AG10803 (cell line): ENCODE results near the gene MAD2L2.

Source experiments
- DNase-seq: peaks from one replicate; pipeline ENCODE4 v3.0.0; 2010; ENCODE audit warnings: low read depth
- H3K4me3 ChIP-seq: 2 replicates; pipeline ENCODE4 v1.5.1; 2011; ENCODE audit warnings: mild to moderate bottlenecking, low read length, control low read depth
- TF ChIP-seq, protein P1 (sequence below): conservative IDR thresholded peaks from 2 replicates; pipeline ENCODE4 v1.5.1; 2011; ENCODE audit warnings: mild to moderate bottlenecking, low read length, control low read depth, inconsistent platforms

Gene MAD2L2

DNA sequence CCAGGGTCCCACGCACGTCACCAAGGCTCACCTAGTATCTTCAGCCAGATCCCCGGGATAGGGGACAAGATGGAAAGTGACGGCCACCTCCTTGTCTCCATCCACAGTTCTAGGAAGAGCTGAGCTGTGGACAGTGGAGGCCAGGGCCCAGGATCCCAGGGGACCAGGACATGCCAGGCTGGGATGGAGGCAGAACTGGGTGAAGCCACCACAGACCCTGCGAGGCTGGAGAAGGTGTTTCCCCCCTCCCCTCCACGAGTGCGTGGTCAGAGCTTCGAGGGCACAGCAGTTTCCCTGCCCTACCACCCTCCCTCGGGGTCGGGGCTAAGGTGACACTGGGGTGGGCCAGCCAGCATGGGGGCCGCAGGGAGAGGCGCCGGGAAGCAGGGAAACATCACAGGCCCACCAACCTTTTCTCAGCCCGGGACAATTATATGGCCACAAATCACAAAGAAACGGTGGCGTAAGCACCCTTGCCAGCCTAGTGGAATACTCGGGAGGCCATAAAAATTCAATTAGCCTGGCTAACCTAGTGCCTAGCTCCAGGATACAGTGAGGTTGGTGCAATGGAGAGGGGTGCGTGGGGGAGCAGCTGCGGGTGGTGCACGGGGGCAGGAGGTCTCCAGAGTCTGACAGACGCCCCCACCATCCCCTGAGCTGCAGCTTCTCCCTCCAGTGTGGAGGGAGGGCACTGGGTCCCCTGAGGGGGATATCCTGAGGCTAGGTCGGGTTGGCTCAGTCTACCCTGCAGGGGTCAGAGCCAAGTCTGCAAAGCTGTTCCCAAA is 23.9 kb upstream of the MAD2L2 start:
- no peak overlapping the region for H3K4me3 ChIP-seq
- TF ChIP-seq, protein P1, sequence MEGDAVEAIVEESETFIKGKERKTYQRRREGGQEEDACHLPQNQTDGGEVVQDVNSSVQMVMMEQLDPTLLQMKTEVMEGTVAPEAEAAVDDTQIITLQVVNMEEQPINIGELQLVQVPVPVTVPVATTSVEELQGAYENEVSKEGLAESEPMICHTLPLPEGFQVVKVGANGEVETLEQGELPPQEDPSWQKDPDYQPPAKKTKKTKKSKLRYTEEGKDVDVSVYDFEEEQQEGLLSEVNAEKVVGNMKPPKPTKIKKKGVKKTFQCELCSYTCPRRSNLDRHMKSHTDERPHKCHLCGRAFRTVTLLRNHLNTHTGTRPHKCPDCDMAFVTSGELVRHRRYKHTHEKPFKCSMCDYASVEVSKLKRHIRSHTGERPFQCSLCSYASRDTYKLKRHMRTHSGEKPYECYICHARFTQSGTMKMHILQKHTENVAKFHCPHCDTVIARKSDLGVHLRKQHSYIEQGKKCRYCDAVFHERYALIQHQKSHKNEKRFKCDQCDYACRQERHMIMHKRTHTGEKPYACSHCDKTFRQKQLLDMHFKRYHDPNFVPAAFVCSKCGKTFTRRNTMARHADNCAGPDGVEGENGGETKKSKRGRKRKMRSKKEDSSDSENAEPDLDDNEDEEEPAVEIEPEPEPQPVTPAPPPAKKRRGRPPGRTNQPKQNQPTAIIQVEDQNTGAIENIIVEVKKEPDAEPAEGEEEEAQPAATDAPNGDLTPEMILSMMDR = no peak

DNA sequence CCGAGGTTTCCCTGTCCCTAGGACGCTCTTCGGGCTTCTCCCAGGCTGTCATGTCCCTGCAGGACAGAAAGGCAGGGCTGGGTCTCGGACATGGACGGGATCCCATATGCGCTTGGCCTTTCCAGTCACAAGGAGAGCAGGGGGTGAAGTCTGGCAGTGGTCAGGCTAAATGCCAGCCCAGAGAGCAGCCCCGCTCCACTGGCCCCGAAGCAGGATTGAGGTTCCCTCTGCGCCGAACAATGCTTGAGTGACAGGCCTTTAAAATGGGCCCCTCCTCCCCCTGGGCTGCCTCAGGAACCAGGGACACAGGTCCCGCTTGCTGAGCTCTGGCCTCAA is 23.2 kb upstream of the MAD2L2 start:
- H3K4me3 ChIP-seq = no peak overlapping the region
- TF ChIP-seq, protein P1 = no peak
- DNase-seq = no peak

More for the DNA sequence above, 23.9 kb upstream of the MAD2L2 start:
- DNase-seq = no peak

DNA sequence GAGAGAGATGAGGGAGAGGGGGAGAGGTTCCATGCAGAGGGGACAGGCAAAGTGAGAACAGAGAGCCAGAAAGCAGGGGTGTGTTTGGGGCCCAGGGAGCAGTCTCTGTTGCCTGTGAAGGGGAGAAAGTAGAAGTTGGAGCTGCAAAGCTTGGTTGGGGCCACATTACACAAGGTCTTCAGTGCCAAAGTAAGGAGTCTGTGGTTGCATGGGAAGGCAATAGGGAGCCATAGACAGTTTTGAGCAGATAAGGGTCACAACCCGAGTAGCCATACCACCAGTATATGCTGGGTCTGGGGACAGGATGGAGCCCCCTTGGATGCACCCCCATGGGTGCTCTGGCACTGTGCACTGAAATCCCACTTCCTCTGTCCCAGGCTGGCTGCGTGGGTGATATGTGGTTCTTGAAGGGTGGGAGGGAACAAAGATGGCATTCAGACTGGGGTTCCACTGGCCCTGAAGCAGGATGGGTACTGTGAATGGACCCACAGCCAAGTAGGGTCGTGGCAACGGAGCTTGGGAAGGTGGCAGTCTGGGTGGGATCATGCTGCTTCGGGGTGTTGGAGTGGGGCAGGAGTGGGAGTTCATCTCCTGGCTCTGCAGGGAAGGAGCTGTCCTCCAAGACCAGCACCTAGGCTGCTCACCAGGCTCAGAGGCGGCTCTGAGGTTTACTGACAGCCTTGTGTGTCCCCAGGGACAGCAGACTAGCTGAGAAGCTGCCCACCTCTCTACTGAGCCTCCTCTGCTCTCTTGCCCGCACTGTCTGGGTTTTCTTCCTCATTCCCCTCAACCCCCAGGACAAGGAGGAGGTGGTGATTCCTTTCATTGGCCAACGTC is 22.6 kb upstream of the MAD2L2 start:
- TF ChIP-seq, protein P1 = no peak
- no peak for DNase-seq
- no peak overlapping the region for H3K4me3 ChIP-seq

DNA sequence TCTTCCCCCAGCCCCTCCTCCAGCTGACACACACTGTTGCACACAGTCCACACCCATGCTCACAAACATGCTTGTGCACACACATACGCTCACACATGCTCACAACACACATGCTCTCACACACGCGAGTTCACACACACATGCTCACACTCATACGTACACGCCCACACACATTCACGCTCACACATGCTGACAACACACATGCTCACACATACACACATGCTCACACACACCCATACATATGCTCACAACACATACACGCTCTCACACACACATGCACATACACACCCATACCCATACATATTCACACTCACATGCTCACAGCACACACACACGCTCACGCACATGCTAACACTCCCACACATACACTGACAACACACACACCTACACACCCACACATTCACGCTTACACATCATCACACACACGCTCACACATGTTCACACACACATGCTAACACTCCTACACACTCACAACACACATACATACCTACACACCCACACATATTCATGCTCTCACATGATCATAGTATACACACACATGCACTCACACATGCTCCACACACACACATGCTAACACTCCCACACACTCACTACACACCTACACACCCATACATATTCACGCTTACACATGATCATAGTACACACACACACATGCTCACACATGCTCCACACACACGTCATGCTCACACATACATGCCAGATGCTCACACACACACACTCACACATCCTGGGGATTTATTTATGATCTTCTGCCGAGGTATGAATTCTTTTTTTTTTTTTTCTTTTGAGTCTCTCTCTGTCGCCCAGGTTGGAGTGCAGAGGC is 21.2 kb upstream of the MAD2L2 start:
- no peak for DNase-seq
- H3K4me3 ChIP-seq = no peak overlapping the region
- TF ChIP-seq, protein P1 = no peak

DNA sequence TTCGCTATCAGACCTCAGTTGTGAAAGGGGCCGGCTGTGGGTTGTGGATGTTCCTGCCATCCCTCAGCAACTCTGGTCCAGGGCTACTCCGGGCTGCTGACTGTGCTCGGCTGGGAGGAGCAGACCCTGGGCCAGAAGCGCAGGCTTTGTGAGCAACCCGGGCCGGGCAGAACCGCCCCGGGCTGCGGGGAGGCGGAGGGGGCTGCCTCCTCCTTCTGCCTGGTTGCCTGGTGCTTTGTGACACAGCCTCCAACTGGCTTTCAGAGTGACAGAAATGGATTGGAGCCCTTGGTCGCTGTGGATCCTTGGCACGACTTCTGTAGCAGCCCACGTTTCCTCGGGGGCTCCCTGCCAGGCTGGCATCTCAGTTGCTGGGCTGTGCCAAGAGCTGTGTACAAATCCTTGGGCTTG is 20.6 kb upstream of the MAD2L2 start:
- TF ChIP-seq, protein P1 = no peak
- no peak overlapping the region for H3K4me3 ChIP-seq
- no peak for DNase-seq

DNA sequence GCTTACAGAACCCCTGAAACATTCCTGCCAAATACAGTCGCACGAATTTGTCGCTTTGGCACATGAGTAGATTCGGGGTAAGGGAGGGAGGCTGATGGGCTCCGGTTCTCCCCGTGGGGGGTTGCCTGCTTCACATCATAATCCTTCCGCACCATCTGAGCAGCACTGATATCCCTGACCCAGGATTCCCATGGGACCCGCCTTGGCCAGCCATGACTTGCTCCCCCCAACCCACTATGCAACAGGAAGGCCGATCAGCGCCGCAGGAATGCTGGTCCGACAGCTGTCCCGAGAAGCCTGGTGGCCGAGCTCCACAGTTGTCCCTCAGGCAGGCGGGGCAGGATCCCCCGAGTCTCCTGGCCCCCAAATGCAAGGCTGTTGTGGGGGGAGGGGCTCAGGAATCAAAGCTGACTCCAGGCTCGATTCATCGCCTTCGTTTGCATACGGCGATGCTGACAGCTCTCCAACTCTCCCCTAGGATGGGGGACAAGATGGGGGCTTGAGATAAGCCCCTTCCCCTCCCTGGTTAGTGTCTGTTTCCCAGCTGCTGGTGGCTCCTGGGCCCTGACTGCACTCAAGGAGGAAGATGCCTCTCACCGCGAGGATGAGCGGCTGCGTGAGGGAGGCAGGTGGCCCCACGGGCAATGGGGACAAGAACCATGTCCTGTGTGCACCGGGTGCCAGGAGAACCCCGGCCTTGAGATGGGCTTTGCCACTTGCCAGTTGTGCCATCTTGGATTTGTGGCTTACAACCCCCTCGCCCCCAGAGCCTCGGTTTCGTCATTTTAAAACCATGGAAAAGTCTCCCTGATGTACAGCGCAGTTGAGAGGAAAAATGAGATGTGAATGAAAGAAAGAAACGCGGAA is 19.9 kb upstream of the MAD2L2 start:
- TF ChIP-seq, protein P1 = no peak
- H3K4me3 ChIP-seq = no peak overlapping the region

More for the DNA sequence above, 19.9 kb upstream of the MAD2L2 start:
- DNase-seq = no peak
